ENCODE data around the gene KCNN3.

Gene KCNN3

GRCh38 chr1:154755858-154756730 is 114.0 kb downstream of the KCNN3 start (continued):
- no peak for TF ChIP-seq PBX3 (CRISPR knock-in tag; IDR thresholded peaks at IDR 0.05)
- TF ChIP-seq ZBTB49 (tag by site-specific recombination; IDR thresholded peaks at IDR 0.05; ENCODE audit: low read depth) = no peak
- no peak for TF ChIP-seq ZNF174 (tag by site-specific recombination; IDR thresholded peaks at IDR 0.05)
- peak; percentile 64; the same call in 1 of the 2 replicates for TF ChIP-seq KLF9 (tag by site-specific recombination; IDR thresholded peaks at IDR 0.05; ENCODE audit: low read depth)
- no peak for TF ChIP-seq ZSCAN5A (tag by site-specific recombination; IDR thresholded peaks at IDR 0.05)
- no peak for TF ChIP-seq ZNF555 (tag by site-specific recombination; conservative IDR thresholded peaks at IDR 0.05)
- no peak for TF ChIP-seq CTCF (tag by site-specific recombination; IDR thresholded peaks at IDR 0.05)
- no peak for TF ChIP-seq ZNF558 (tag by site-specific recombination; IDR thresholded peaks at IDR 0.05)

- CTCF ChIA-PET = no interaction called here
- no peak for TF ChIP-seq REPIN1 (tag by site-specific recombination; IDR thresholded peaks at IDR 0.05; ENCODE audit: low read depth)
- TF ChIP-seq ZBTB20 (tag by site-specific recombination; IDR thresholded peaks at IDR 0.05) = no peak
- no peak for TF ChIP-seq PRDM10 (tag by site-specific recombination; IDR thresholded peaks at IDR 0.05)
- no peak for TF ChIP-seq SCRT2 (tag by site-specific recombination; IDR thresholded peaks at IDR 0.05)
- TF ChIP-seq ZNF121 (tag by site-specific recombination; IDR thresholded peaks at IDR 0.05) = no peak
- TF ChIP-seq ZNF155 (tag by site-specific recombination; IDR thresholded peaks at IDR 0.05) = no peak
- TF ChIP-seq ZBTB26 (tag by site-specific recombination; optimal IDR thresholded peaks at IDR 0.05) = no peak
- TF ChIP-seq ZNF610 (tag by site-specific recombination; IDR thresholded peaks at IDR 0.05; ENCODE audit: borderline replicate concordance) = no peak
- TF ChIP-seq ZNF350 (tag by site-specific recombination; IDR thresholded peaks at IDR 0.05) = no peak
- no peak for TF ChIP-seq ZNF518A (tag by site-specific recombination; conservative IDR thresholded peaks at IDR 0.05; ENCODE audit: low read depth)
Measured at GRCh38 chr1:154753426-154753825, 116.7 kb downstream of the KCNN3 start.

More at GRCh38 chr1:154753426-154753825, 116.7 kb downstream of the KCNN3 start:
- Histone ChIP-seq H3K4me3 (ENCODE audit: low read depth, low read length) (no peak overlapping the region), H3K27ac (ENCODE audit: extremely low read depth, low read depth, low read length) (no peak overlapping the region), H3K36me3 (ENCODE audit: control insufficient read depth in 2 of 2, insufficient read depth in 1 of 2, low read length in 2 of 2) (no peaks in the 10 kb centered on the region), H3K9me3 (ENCODE audit: control insufficient read depth, insufficient read depth, low read depth, low read length) (no peaks in the 10 kb centered on the region), H3K4me1 (ENCODE audit: control insufficient read depth, insufficient read depth, low read length) (no peaks in the 10 kb centered on the region)
- POLR2A ChIA-PET = no interaction called here
